CD4-positive, alpha-beta memory T cell (primary cell): ENCODE data around the gene IFNA13. TPM values are rescaled to one million over a fixed set of nuclear protein-coding genes. Genes with fewer than 3 reads are reported as not detected.

Experiments used
- CTCF ChIA-PET: fragments of 350-600 bp; sonication (Branson Sonifier 250); formaldehyde crosslinking; loops from one replicate; lab custom pipeline; 2021; ENCODE audit warnings: inconsistent platforms; ENCODE audit not compliant: partially characterized antibody; lab: Charles Lee
- POLR2A ChIA-PET: fragments of 350-600 bp; sonication (Branson Sonifier 250); formaldehyde crosslinking; loops from one replicate; lab custom pipeline; 2021; ENCODE audit not compliant: partially characterized antibody; lab: Charles Lee
- DNase-seq, 5 donors: peaks; one replicate each; pipeline versions ENCODE4 v3.0.0 to v3.0.0-alpha.2; 2020 to 2022; ENCODE audit warnings: mixed read lengths in 1 of 5
- H3K27ac ChIP-seq: one replicate; pipeline ENCODE4 v1.7.0; 2013; ENCODE audit warnings: low read depth, low read length
- H3K27me3 ChIP-seq: 2 replicates; pipeline ENCODE4 v1.7.0; 2013; ENCODE audit warnings: mild to moderate bottlenecking, low read length, moderate library complexity; ENCODE audit not compliant: insufficient read depth
- H3K36me3 ChIP-seq: 2 replicates; pipeline ENCODE4 v1.7.0; 2013; ENCODE audit warnings: mild to moderate bottlenecking, low read length, moderate library complexity; ENCODE audit not compliant: insufficient read depth
- H3K4me1 ChIP-seq: 2 replicates; pipeline ENCODE4 v1.7.0; 2013; ENCODE audit warnings: mild to moderate bottlenecking, low read length, moderate library complexity; ENCODE audit not compliant: insufficient read depth
- H3K4me3 ChIP-seq, 2 donors: one replicate each; pipeline ENCODE4 v1.7.0; 2013; ENCODE audit warnings: low read length in 2 of 2, mild to moderate bottlenecking in 1 of 2
- H3K9me3 ChIP-seq, 2 donors: one replicate each; pipeline ENCODE4 v1.7.0; 2013; ENCODE audit warnings: low read length in 2 of 2, control low read depth in 1 of 2; ENCODE audit not compliant: control insufficient read depth in 1 of 2
- H3K27ac Mint-ChIP-seq, 7 donors: one replicate each; pipeline ENCODE4 v1.8.0; 2020 to 2021; ENCODE audit warnings: mixed read lengths in 7 of 7, mild to moderate bottlenecking in 6 of 7, inconsistent platforms in 3 of 7, moderate library complexity in 3 of 7
- H3K27me3 Mint-ChIP-seq, 2 donors: one replicate each; pipeline ENCODE4 v1.8.0; 2020 to 2021; ENCODE audit warnings: mixed read lengths in 2 of 2
- H3K36me3 Mint-ChIP-seq, 2 donors: one replicate each; pipeline ENCODE4 v1.8.0; 2020 to 2021; ENCODE audit warnings: mixed read lengths in 2 of 2, inconsistent platforms in 1 of 2, mild to moderate bottlenecking in 1 of 2
- H3K4me1 Mint-ChIP-seq, 4 donors: one replicate each; pipeline ENCODE4 v1.8.0; 2020 to 2021; ENCODE audit warnings: mixed read lengths in 4 of 4, mild to moderate bottlenecking in 1 of 4
- H3K4me3 Mint-ChIP-seq, 8 donors: one replicate each; pipeline ENCODE4 v1.8.0; 2020 to 2021; ENCODE audit warnings: mixed read lengths in 8 of 8, mild to moderate bottlenecking in 7 of 8, moderate library complexity in 6 of 8, inconsistent platforms in 3 of 8
- H3K9me3 Mint-ChIP-seq, 8 donors: one replicate each; pipeline ENCODE4 v1.8.0; 2020 to 2021; ENCODE audit warnings: mixed read lengths in 8 of 8, mild to moderate bottlenecking in 5 of 8, inconsistent platforms in 3 of 8, moderate library complexity in 1 of 8
- intact Hi-C: fragments of 100-400 bp; cut with micrococcal nuclease; formaldehyde crosslinking; loops from one replicate; pipeline ENCODE4 v1.15.1; 2023
- polyA plus RNA-seq, 2 donors: library from polyadenylated mRNA; unstranded; fragments of 300-500 nt; fragmentation: Illumina TruSeq; gene quantifications; one replicate each; pipeline ENCODE4 v1.2.3, GENCODE V29; 2021
- total RNA-seq, 2 experiments: library from RNA; stranded (reverse); gene quantifications; one replicate each; pipeline ENCODE4 v1.2.3, GENCODE V29; 2021

The IFNA13 gene
- total and polyA plus RNA-seq, 4 experiments from 2014 or later = not detected

- Mint-ChIP-seq H3K4me1 (peaks cover 47 to 84% (median 59%) of the 10 kb centered on the region in 4 donors), H3K27ac (peak overlapping the region in 3 of 7 donors; percentile 8 to 97 (median 96))
- CTCF ChIA-PET = interaction anchor here (0.6 to 2.6 kb wide), 8 partner anchors 10 to 675 kb away, joined by 3 to 35 read pairs (median 5); partner anchors contain the start of gene CDKN2B
Observed at GRCh38 chr9:21333226-21333625, 34.6 kb downstream of the IFNA13 start.

GRCh38 chr9:21331676-21332402 lies 36.0 kb downstream of the IFNA13 start:
- Mint-ChIP-seq H3K36me3 (peaks cover 16 to 46% of the 10 kb centered on the region in 2 donors), H3K27me3 (no peaks in the 10 kb centered on the region), H3K9me3 (peaks cover 0 to 2% (median 0%) of the 10 kb centered on the region in 8 donors), H3K4me1 (peaks cover 56 to 96% (median 70%) of the 10 kb centered on the region in 4 donors), H3K27ac (peak overlapping the region in 6 of 7 donors; percentile 19 to 96 (median 60)), H3K4me3 (peak overlapping the region; percentile 54 to 97 (median 91))
- DNase-seq = no peak
- intact Hi-C loops = loop anchor here (10.0 kb wide), 2 partner anchors 663 to 707 kb away; partner anchors contain the start of genes CDKN2A, CDKN2B-AS1 and MLLT3
- H3K4me3 ChIP-seq = no peak overlapping the region
- no peaks in the 10 kb centered on the region for H3K27me3 ChIP-seq
- peaks cover 87% of the 10 kb centered on the region for H3K4me1 ChIP-seq
- no peaks in the 10 kb centered on the region for H3K36me3 ChIP-seq
- H3K9me3 ChIP-seq = no peaks in the 10 kb centered on the region
- CTCF ChIA-PET = interaction anchor here (0.6 to 2.3 kb wide), 3 partner anchors 60 to 149 kb away, joined by 3 to 15 read pairs (median 7); no protein-coding TSS in a partner anchor
- peak overlapping the region; percentile 5 for H3K27ac ChIP-seq
- POLR2A ChIA-PET = interaction anchor here (2.3 kb wide), 1 partner anchor 64 kb away, joined by 7 read pairs; no protein-coding TSS in a partner anchor

More at GRCh38 chr9:21333226-21333625, 34.6 kb downstream of the IFNA13 start:
- no peaks in the 10 kb centered on the region for H3K27me3 Mint-ChIP-seq
- Histone ChIP-seq H3K27me3 (no peaks in the 10 kb centered on the region), H3K27ac (no peak overlapping the region), H3K4me1 (peaks cover 74% of the 10 kb centered on the region), H3K4me3 (no peak overlapping the region), H3K9me3 (no peaks in the 10 kb centered on the region), H3K36me3 (no peaks in the 10 kb centered on the region)
- peaks cover 16 to 43% of the 10 kb centered on the region in 2 donors for H3K36me3 Mint-ChIP-seq
- POLR2A ChIA-PET = interaction anchor here (1.0 to 2.3 kb wide), 2 partner anchors 63 to 445 kb away, joined by 3 to 7 read pairs; no protein-coding TSS in a partner anchor
- no peak for DNase-seq
- H3K9me3 Mint-ChIP-seq = peaks cover 0 to 2% (median 0%) of the 10 kb centered on the region in 8 donors
- H3K4me3 Mint-ChIP-seq = peak overlapping the region; percentile 89 to 97 (median 94)
- intact Hi-C loops = loop anchor here (10.0 kb wide), 2 partner anchors 662 to 708 kb away; partner anchors contain the start of genes CDKN2A, CDKN2B-AS1 and MLLT3

GRCh38 chr9:21326526-21327139 lies 41.2 kb downstream of the IFNA13 start:
- intact Hi-C loops = loop anchor here (1.0 to 5.0 kb wide), 8 partner anchors 9 to 463 kb away; partner anchors contain the start of gene KLHL9
- ChIA-PET POLR2A (interaction anchor here (0.8 to 2.9 kb wide), 3 partner anchors 8 to 108 kb away, joined by 3 to 18 read pairs (median 4); no protein-coding TSS in a partner anchor), CTCF (interaction anchor here (0.6 to 12.4 kb wide), 39 partner anchors 8 to 464 kb away, joined by 3 to 227 read pairs (median 5); partner anchors contain the start of genes IFNA8 and KLHL9)
- H3K27me3 Mint-ChIP-seq = no peaks in the 10 kb centered on the region
- Histone ChIP-seq H3K27me3 (no peaks in the 10 kb centered on the region), H3K27ac (no peak overlapping the region), H3K4me3 (no peak overlapping the region), H3K36me3 (no peaks in the 10 kb centered on the region), H3K9me3 (no peaks in the 10 kb centered on the region), H3K4me1 (peaks cover 49% of the 10 kb centered on the region)
- H3K36me3 Mint-ChIP-seq = peaks cover 16 to 54% of the 10 kb centered on the region in 2 donors
- DNase-seq = peak in 4 of 5 donors; percentile 57 to 66 (median 61)
- peak overlapping the region in 4 of 8 donors; percentile 36 to 74 (median 44) for H3K4me3 Mint-ChIP-seq
- peaks cover 34 to 59% (median 52%) of the 10 kb centered on the region in 4 donors for H3K4me1 Mint-ChIP-seq
- H3K9me3 Mint-ChIP-seq = no peaks in the 10 kb centered on the region
- peak overlapping the region in 4 of 7 donors; percentile 24 to 74 (median 48) for H3K27ac Mint-ChIP-seq

GRCh38 chr9:21324047-21324446 lies 43.8 kb downstream of the IFNA13 start:
- intact Hi-C loops = no loop called here
- ChIA-PET POLR2A (interaction anchor here (0.6 to 2.9 kb wide), 2 partner anchors 11 to 71 kb away, joined by 3 to 18 read pairs; no protein-coding TSS in a partner anchor), CTCF (interaction anchor here (1.0 to 12.4 kb wide), 9 partner anchors 9 to 465 kb away, joined by 3 to 227 read pairs (median 5); partner anchors contain the start of gene KLHL9)
- H3K27ac ChIP-seq = no peak overlapping the region
- H3K4me1 Mint-ChIP-seq = peaks cover 19 to 36% (median 33%) of the 10 kb centered on the region in 4 donors
- H3K4me1 ChIP-seq = peaks cover 25% of the 10 kb centered on the region
- H3K27me3 Mint-ChIP-seq = no peaks in the 10 kb centered on the region
- H3K36me3 Mint-ChIP-seq = peaks cover 16 to 53% of the 10 kb centered on the region in 2 donors
- no peaks in the 10 kb centered on the region for H3K9me3 Mint-ChIP-seq
- no peaks in the 10 kb centered on the region for H3K36me3 ChIP-seq
- H3K4me3 ChIP-seq = no peak overlapping the region
- H3K27me3 ChIP-seq = no peaks in the 10 kb centered on the region
- no peak overlapping the region for H3K4me3 Mint-ChIP-seq
- H3K27ac Mint-ChIP-seq = peak overlapping the region in 5 of 7 donors; percentile 7 to 74 (median 33)
- DNase-seq = no peak
- no peaks in the 10 kb centered on the region for H3K9me3 ChIP-seq

GRCh38 chr9:21322911-21323461 lies 44.9 kb downstream of the IFNA13 start:
- no peaks in the 10 kb centered on the region for H3K9me3 ChIP-seq
- no peak overlapping the region for H3K4me3 Mint-ChIP-seq
- ChIA-PET POLR2A (no interaction called here), CTCF (interaction anchor here (0.9 to 12.4 kb wide), 10 partner anchors 8 to 466 kb away, joined by 3 to 227 read pairs (median 6); partner anchors contain the start of gene KLHL9)
- H3K4me1 Mint-ChIP-seq = peaks cover 19 to 30% (median 26%) of the 10 kb centered on the region in 4 donors
- H3K27me3 ChIP-seq = no peaks in the 10 kb centered on the region
- H3K27ac ChIP-seq = no peak overlapping the region
- H3K27me3 Mint-ChIP-seq = no peaks in the 10 kb centered on the region
- H3K9me3 Mint-ChIP-seq = no peaks in the 10 kb centered on the region
- intact Hi-C loops = no loop called here
- H3K36me3 ChIP-seq = no peaks in the 10 kb centered on the region
- peak overlapping the region in 4 of 7 donors; percentile 2 to 51 (median 20) for H3K27ac Mint-ChIP-seq
- no peak for DNase-seq
- H3K4me1 ChIP-seq = peaks cover 15% of the 10 kb centered on the region
- no peak overlapping the region for H3K4me3 ChIP-seq
- H3K36me3 Mint-ChIP-seq = peaks cover 16 to 52% of the 10 kb centered on the region in 2 donors

GRCh38 chr9:21320465-21320864 lies 47.4 kb downstream of the IFNA13 start:
- Histone ChIP-seq H3K36me3 (no peaks in the 10 kb centered on the region), H3K27ac (no peak overlapping the region), H3K4me1 (no peaks in the 10 kb centered on the region), H3K4me3 (no peak overlapping the region), H3K27me3 (no peaks in the 10 kb centered on the region), H3K9me3 (no peaks in the 10 kb centered on the region)
- POLR2A ChIA-PET = interaction anchor here (0.8 to 1.5 kb wide), 2 partner anchors 14 to 76 kb away, joined by 3 to 5 read pairs; partner anchors contain the start of gene KLHL9
- peaks cover 7 to 14% (median 8%) of the 10 kb centered on the region in 4 donors for H3K4me1 Mint-ChIP-seq
- H3K27me3 Mint-ChIP-seq = no peaks in the 10 kb centered on the region
- H3K27ac Mint-ChIP-seq = peak overlapping the region in 1 of 7 donors; percentile 15
- H3K36me3 Mint-ChIP-seq = peaks cover 16 to 40% of the 10 kb centered on the region in 2 donors
- H3K9me3 Mint-ChIP-seq = no peaks in the 10 kb centered on the region
- CTCF ChIA-PET = interaction anchor here (2.7 to 12.4 kb wide), 2 partner anchors 73 to 145 kb away, joined by 8 to 227 read pairs; no protein-coding TSS in a partner anchor
- DNase-seq = no peak
- intact Hi-C loops = no loop called here
- H3K4me3 Mint-ChIP-seq = no peak overlapping the region
